Vagina (tissue), 2 donors: ENCODE results near the gene GPHA2.

Experiments used
- POLR2A ChIP-seq, 2 donors: fragments of 450-650 bp; IDR thresholded peaks; one replicate each; pipeline ENCODE4 v1.6.1; 2017; ENCODE audit warnings: antibody characterized with exemption in 2 of 2, mild to moderate bottlenecking in 2 of 2, moderate library complexity in 2 of 2
- POLR2AphosphoS5 ChIP-seq, 2 donors: sonication (generic); formaldehyde crosslinking; IDR thresholded peaks; one replicate each; pipeline ENCODE4 v1.9.0; 2017; ENCODE audit warnings: antibody characterized with exemption in 2 of 2, mild to moderate bottlenecking in 2 of 2, low read depth in 1 of 2; ENCODE audit not compliant: insufficient read depth in 1 of 2

DNA sequence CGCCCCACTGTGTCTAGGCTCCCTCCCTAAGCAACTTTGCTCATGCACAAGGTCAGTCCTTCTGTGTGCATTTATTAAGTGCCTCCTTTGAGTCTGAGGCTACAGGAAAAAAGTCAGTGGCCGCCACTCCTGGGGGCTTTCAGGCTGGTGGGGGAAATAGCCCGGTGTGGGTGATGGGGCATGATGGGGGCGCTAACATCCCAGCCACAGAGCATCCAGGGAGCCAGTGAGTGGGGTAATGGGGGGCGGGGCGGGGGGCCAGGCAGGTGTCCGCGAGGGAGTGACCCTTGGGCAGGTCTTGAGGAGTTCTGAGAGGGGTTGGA is 47.3 kb downstream of the GPHA2 start:
- TF ChIP-seq POLR2A (IDR thresholded peaks at IDR 0.05) = no peak
- no peak for TF ChIP-seq POLR2AphosphoS5 (IDR thresholded peaks at IDR 0.05; ENCODE audit: insufficient read depth in 1 of 2, low read depth in 1 of 2)
